Neutrophil (primary cell): Measurements from ENCODE around the gene POLD2.

Experiments used
- H3K27ac ChIP-seq: fragments of 200-600 bp; sonication (generic); 2 replicates; pipeline ENCODE4 v1.5.1; 2016; ENCODE audit warnings: mild to moderate bottlenecking, moderate library complexity
- H3K27me3 ChIP-seq: fragments of 200-600 bp; sonication (generic); 2 replicates; pipeline ENCODE4 v1.6.0; 2016; ENCODE audit warnings: mild to moderate bottlenecking
- H3K36me3 ChIP-seq: fragments of 200-600 bp; sonication (generic); 2 replicates; pipeline ENCODE4 v1.5.1; 2017
- H3K4me1 ChIP-seq, 2 experiments: fragments of 200-600 bp in 1 of 2; sonication (generic) in 1 of 2; 1 replicate in 1 of 2; 2 replicates in 1 of 2; pipeline versions ENCODE4 v1.5.1 to v1.6.1; 2013 to 2016; ENCODE audit warnings: low read depth in 1 of 2, low read length in 1 of 2, mild to moderate bottlenecking in 1 of 2, moderate library complexity in 1 of 2; ENCODE audit not compliant: control insufficient read depth in 1 of 2, insufficient read depth in 1 of 2
- H3K4me3 ChIP-seq, 2 experiments: fragments of 200-600 bp in 1 of 2; sonication (generic) in 1 of 2; 1 replicate in 1 of 2; 2 replicates in 1 of 2; pipeline ENCODE4 v1.5.1; 2013 to 2016; ENCODE audit warnings: low read depth in 1 of 2, low read length in 1 of 2, mild to moderate bottlenecking in 1 of 2, moderate library complexity in 1 of 2
- H3K9me3 ChIP-seq: fragments of 200-600 bp; sonication (generic); 2 replicates; pipeline ENCODE4 v1.5.1; 2016
- TF ChIP-seq, protein P1 (sequence below): fragments of 200-600 bp; sonication (generic); IDR thresholded peaks from 2 replicates; pipeline ENCODE4 v1.5.1; 2016; ENCODE audit warnings: antibody characterized with exemption

Gene POLD2

DNA sequence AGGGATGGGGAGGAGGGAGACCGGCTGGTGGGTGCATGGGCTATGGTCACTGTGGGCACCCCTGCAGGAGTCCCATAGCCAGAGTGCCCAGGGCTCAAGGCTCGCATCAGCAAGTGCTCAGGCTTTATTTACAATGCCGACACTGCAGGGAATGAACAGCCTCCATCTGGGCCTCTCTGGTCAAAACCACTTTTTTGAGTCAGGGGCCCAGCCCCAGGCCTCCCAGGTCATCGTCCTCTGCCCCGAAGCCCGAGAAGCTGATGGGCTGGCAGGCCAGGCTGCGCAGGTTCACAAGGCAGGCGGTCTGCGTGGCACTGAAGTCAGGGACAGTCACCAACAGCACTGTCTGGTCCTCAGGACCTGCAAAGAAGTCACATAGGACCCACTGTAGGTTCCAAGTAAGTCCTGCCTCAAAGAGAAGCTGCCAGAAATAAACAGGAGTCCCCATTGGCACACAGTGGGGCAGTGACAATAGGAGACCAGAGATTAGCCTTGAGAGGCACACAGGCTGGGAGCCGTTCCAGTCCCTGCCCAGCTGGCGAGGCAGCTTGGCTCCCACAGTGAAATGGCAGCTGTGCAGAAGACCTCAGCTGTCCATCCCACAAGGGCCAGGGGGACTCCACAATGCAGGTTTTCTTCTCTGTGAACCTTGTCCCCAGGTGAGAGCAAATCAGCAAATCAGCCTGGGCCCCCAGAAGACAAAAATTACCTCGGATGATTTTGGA is 8.6 kb downstream of the POLD2 start:
- TF ChIP-seq, protein P1, sequence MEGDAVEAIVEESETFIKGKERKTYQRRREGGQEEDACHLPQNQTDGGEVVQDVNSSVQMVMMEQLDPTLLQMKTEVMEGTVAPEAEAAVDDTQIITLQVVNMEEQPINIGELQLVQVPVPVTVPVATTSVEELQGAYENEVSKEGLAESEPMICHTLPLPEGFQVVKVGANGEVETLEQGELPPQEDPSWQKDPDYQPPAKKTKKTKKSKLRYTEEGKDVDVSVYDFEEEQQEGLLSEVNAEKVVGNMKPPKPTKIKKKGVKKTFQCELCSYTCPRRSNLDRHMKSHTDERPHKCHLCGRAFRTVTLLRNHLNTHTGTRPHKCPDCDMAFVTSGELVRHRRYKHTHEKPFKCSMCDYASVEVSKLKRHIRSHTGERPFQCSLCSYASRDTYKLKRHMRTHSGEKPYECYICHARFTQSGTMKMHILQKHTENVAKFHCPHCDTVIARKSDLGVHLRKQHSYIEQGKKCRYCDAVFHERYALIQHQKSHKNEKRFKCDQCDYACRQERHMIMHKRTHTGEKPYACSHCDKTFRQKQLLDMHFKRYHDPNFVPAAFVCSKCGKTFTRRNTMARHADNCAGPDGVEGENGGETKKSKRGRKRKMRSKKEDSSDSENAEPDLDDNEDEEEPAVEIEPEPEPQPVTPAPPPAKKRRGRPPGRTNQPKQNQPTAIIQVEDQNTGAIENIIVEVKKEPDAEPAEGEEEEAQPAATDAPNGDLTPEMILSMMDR = no peak
- Histone ChIP-seq H3K27ac (no peak overlapping the region), H3K9me3 (no peaks in the 10 kb centered on the region), H3K27me3 (no peaks in the 10 kb centered on the region), H3K4me1 (no peaks in the 10 kb centered on the region), H3K4me3 (no peak overlapping the region), H3K36me3 (no peaks in the 10 kb centered on the region)

DNA sequence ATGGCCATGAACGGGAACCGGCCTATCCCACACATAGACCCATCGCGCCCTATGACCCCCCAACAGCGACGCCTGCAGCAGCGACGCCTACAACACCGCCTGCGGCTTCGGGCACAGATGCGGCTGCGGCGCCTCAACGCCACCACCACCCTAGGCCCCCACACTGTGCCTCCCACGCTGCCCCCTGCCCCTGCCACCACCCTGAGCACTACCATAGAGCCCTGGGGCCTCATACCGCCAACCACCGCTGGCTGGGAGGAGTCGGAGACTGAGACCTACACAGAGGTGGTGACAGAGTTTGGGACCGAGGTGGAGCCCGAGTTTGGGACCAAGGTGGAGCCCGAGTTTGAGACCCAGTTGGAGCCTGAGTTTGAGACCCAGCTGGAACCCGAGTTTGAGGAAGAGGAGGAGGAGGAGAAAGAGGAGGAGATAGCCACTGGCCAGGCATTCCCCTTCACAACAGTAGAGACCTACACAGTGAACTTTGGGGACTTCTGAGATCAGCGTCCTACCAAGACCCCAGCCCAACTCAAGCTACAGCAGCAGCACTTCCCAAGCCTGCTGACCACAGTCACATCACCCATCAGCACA is 9.5 kb downstream of the POLD2 start:
- no peak overlapping the region for H3K4me3 ChIP-seq
- TF ChIP-seq, protein P1 = no peak
- H3K36me3 ChIP-seq = no peaks in the 10 kb centered on the region
- no peaks in the 10 kb centered on the region for H3K4me1 ChIP-seq
- H3K27ac ChIP-seq = no peak overlapping the region
- no peaks in the 10 kb centered on the region for H3K9me3 ChIP-seq
- H3K27me3 ChIP-seq = no peaks in the 10 kb centered on the region

DNA sequence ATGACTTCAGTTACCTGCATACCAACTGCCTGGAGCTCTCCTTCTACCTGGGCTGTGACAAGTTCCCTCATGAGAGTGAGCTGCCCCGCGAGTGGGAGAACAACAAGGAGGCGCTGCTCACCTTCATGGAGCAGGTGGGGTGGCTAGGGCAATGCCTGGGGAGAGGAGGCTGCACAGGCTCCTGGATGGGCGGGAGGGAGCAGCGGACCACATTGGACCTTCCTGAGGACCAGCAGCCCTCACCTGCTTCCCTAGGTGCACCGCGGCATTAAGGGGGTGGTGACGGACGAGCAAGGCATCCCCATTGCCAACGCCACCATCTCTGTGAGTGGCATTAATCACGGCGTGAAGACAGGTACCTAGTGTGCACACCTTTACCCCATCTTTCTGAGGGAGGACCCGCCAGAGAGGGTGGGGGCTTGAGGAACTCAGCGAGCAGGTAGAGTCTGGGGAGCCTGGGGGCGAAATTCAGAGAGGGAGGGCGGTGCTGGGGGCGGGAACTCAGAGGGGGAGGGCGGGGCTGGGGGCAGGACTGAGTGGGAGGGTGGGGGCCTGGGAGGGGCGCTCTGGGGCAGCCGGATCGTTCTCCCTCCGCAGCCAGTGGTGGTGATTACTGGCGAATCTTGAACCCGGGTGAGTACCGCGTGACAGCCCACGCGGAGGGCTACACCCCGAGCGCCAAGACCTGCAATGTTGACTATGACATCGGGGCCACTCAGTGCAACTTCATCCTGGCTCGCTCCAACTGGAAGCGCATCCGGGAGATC is 10.2 kb downstream of the POLD2 start:
- no peaks in the 10 kb centered on the region for H3K4me1 ChIP-seq
- H3K27ac ChIP-seq = no peak overlapping the region
- H3K9me3 ChIP-seq = no peaks in the 10 kb centered on the region
- H3K36me3 ChIP-seq = no peaks in the 10 kb centered on the region
- H3K4me3 ChIP-seq = no peak overlapping the region
- no peaks in the 10 kb centered on the region for H3K27me3 ChIP-seq
- TF ChIP-seq, protein P1 = no peak

DNA sequence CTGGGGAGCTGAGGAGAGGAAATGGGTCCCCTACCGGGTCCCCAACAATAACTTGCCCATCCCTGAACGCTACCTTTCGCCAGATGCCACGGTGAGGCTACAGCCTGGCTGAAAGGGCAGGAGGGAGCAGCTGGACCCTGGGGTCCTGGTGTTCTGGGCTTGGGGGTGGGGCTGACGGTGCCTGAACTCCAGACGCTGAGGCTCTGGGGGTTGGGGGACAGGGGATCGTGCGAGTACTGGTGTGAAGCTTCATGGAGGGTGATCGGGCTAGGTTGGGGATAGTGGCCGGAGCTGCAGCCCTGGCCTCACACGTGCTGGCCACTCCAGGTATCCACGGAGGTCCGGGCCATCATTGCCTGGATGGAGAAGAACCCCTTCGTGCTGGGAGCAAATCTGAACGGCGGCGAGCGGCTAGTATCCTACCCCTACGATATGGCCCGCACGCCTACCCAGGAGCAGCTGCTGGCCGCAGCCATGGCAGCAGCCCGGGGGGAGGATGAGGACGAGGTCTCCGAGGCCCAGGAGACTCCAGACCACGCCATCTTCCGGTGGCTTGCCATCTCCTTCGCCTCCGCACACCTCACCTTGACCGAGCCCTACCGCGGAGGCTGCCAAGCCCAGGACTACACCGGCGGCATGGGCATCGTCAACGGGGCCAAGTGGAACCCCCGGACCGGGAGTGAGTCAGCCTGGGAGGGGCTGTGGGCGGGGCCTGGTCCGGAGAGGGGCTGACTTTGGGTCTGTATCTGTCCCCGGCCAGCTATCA is 10.9 kb downstream of the POLD2 start:
- no peak overlapping the region for H3K4me3 ChIP-seq
- TF ChIP-seq, protein P1 = no peak
- H3K27me3 ChIP-seq = no peaks in the 10 kb centered on the region
- H3K4me1 ChIP-seq = no peaks in the 10 kb centered on the region
- no peaks in the 10 kb centered on the region for H3K36me3 ChIP-seq
- no peak overlapping the region for H3K27ac ChIP-seq
- H3K9me3 ChIP-seq = no peaks in the 10 kb centered on the region

DNA sequence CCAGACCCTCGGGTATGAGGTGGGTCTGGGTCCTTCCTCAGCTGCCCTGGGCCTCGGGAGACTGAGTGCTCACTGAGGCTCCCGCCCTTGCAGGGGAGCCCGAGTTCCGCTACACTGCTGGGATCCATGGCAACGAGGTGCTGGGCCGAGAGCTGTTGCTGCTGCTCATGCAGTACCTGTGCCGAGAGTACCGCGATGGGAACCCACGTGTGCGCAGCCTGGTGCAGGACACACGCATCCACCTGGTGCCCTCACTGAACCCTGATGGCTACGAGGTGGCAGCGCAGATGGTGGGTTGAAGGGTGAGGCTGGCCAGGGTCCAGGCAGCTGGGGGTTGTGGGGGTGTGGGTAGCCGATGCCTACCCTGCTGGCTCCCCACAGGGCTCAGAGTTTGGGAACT is 11.6 kb downstream of the POLD2 start:
- no peaks in the 10 kb centered on the region for H3K36me3 ChIP-seq
- H3K4me1 ChIP-seq = no peaks in the 10 kb centered on the region
- H3K9me3 ChIP-seq = no peaks in the 10 kb centered on the region
- H3K4me3 ChIP-seq = no peak overlapping the region
- H3K27me3 ChIP-seq = peaks cover 4% of the 10 kb centered on the region
- TF ChIP-seq, protein P1 = no peak
- H3K27ac ChIP-seq = no peak overlapping the region
